Activated CD8-positive, alpha-beta memory T cell treated with anti-CD3 and anti-CD28 coated beads for 1 hour (primary cell): ENCODE data around the gene RIPPLY2.
"Not testable (repeated sequence)": the region's sequence is repeated elsewhere in the genome, so short reads cannot be mapped to it uniquely, and the experiment has no call there.

Experiments used
- DNase-seq, 2 donors: peaks; one replicate each; pipeline ENCODE4 v3.0.0-alpha.2; 2020; ENCODE audit warnings: low read depth in 1 of 2; ENCODE audit errors: extremely low read depth in 1 of 2

RIPPLY2 gene

GRCh38 chr6:83897094-83897493 lies 43.9 kb downstream of the RIPPLY2 start:
- not testable (repeated sequence) for DNase-seq

DNA sequence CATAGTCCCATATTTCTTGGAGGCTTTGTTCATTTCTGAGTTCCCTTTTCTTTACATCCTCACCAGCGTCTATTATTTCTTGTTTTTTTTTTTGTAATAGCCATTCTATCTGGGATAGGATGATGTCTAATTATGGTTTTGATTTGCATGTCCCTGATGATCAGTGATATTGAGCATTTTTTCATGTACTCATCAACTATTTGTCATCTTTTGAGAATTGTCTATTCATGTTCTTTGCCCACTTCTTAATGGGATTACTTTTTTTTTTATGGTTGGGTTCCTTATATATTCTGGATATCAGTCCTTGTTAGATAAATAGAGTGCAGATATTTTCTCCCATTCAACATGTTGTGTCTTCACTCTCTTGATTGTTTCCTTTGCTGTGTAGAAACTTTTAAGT lies 48.5 kb downstream of the RIPPLY2 start:
- no peak for DNase-seq

DNA sequence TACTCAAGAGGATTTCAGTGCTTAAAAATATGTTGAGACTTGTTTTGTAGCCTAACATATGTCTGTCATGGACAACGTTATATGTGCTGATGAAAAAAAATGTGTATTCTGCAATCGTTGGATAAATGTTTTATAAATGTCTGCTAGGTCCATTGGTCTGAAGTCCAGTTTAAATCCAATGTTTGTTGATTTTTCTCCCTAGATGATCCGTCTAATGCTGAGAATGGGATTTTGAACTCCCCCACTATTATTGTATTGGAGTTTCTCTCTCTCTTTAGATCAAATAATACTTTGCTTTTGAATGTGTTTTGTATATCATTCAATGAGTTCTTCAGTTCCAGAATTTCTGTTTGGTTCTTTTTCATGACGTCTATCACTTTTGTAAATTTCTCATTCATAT lies 51.2 kb downstream of the RIPPLY2 start:
- no peak for DNase-seq

DNA sequence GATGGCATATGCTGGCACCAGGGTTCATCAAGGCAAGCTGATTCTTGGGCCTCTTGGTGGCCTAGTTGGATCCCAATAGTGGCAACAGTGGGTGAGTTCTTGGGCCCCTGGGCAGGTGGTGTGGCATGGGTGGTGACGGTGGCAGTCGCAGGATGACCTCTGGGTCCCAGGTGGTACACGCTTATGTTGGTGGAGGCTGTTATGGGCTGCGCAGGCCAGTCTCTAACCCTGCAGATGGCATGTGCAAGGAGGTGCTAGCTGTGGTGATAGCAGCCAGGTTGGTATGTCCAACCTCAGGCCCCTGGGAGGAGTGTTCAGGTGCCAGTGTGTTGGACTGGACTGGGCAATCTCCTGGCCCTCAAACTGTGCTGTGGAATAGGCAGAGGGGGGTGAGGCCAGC lies 52.5 kb downstream of the RIPPLY2 start:
- no peak for DNase-seq
